HCEC 1CT (cell line): ENCODE results near the gene MAP3K19.
"Not testable (repeated sequence)": the region's sequence is repeated elsewhere in the genome, so short reads cannot be mapped to it uniquely, and the experiment has no call there.

Experiments
- DNase-seq: peaks from one replicate; pipeline ENCODE4 v3.0.0-alpha.2; 2017

MAP3K19 gene

GRCh38 chr2:135052042-135052876 lies 5.0 kb upstream of the MAP3K19 start, which contains the start of gene RAB3GAP1:
Gene RAB3GAP1 (plus strand): TSS chr2:135052292. CDS start chr2:135052308, 16 bp downstream.
- DNase-seq = peak; percentile 85

GRCh38 chr2:135050684-135051083 lies 3.4 kb upstream of the MAP3K19 start:
- DNase-seq = no peak

- no peak for DNase-seq
Observed at GRCh38 chr2:135050132-135050531, 2.9 kb upstream of the MAP3K19 start.

- DNase-seq = no peak
Observed at GRCh38 chr2:135048122-135048521, 875 bp upstream of the MAP3K19 start.

- no peak for DNase-seq
Observed at GRCh38 chr2:135043345-135043744, 3.9 kb downstream of the MAP3K19 start.

- peak; percentile 29 for DNase-seq
Observed at GRCh38 chr2:135037831-135038230, 9.4 kb downstream of the MAP3K19 start.

GRCh38 chr2:135033216-135033615 lies 14.0 kb downstream of the MAP3K19 start:
- DNase-seq = not testable (repeated sequence)

- peak; percentile 23 for DNase-seq
Observed at GRCh38 chr2:135030826-135031225, 16.4 kb downstream of the MAP3K19 start.

- DNase-seq = no peak
Observed at GRCh38 chr2:135029481-135030134, 17.6 kb downstream of the MAP3K19 start.

GRCh38 chr2:135023886-135024485 lies 23.3 kb downstream of the MAP3K19 start:
- no peak for DNase-seq

- no peak for DNase-seq
Observed at GRCh38 chr2:135022952-135023880, 24.0 kb downstream of the MAP3K19 start.

- DNase-seq = no peak
Observed at GRCh38 chr2:135021618-135022017, 25.6 kb downstream of the MAP3K19 start.

GRCh38 chr2:135011633-135012032 lies 35.6 kb downstream of the MAP3K19 start:
- no peak for DNase-seq

- no peak for DNase-seq
Observed at GRCh38 chr2:135010200-135010942, 36.9 kb downstream of the MAP3K19 start.

- DNase-seq = no peak
Observed at GRCh38 chr2:135009339-135009738, 37.9 kb downstream of the MAP3K19 start.

- DNase-seq = no peak
Observed at GRCh38 chr2:135005753-135006152, 41.5 kb downstream of the MAP3K19 start.

GRCh38 chr2:135004005-135004746 lies 43.1 kb downstream of the MAP3K19 start:
- peak; percentile 58 for DNase-seq

- no peak for DNase-seq
Observed at GRCh38 chr2:135002836-135003235, 44.4 kb downstream of the MAP3K19 start.

GRCh38 chr2:134999521-134999920 lies 47.7 kb downstream of the MAP3K19 start:
- DNase-seq = no peak

- peak; percentile 40 for DNase-seq
Observed at GRCh38 chr2:134988994-134989605, 58.1 kb downstream of the MAP3K19 start.

GRCh38 chr2:134985061-134985460 lies 62.2 kb downstream of the MAP3K19 start:
- no peak for DNase-seq
